ENCODE measurements around the gene WASF2.

Gene WASF2

GRCh38 chr1:27361553-27361952 lies 128.4 kb downstream of the WASF2 start:
- Histone ChIP-seq H3K4me3 (ENCODE audit: low read depth, low read length) (no peak overlapping the region), H3K36me3 (0 out of 2 replicates have a peak, but pooled peaks cover 3% of the 10 kb centered on the region), H3K27ac (no peak overlapping the region), H3K9me3 (ENCODE audit: severe bottlenecking) (no peaks in the 10 kb centered on the region), H3K27me3 (ENCODE audit: insufficient read depth, low read depth, severe bottlenecking) (no peaks in the 10 kb centered on the region)
- TF ChIP-seq CTCF (IDR thresholded peaks at IDR 0.05; ENCODE audit: low read depth, low read length) = no peak
- DNase-seq = no peak

- Histone ChIP-seq H3K27me3 (ENCODE audit: insufficient read depth, low read depth, severe bottlenecking) (no peaks in the 10 kb centered on the region), H3K27ac (no peak overlapping the region), H3K36me3 (0 out of 2 replicates have a peak, but pooled peaks cover 3% of the 10 kb centered on the region), H3K4me3 (ENCODE audit: low read depth, low read length) (no peak overlapping the region), H3K9me3 (ENCODE audit: severe bottlenecking) (no peaks in the 10 kb centered on the region)
- no peak for TF ChIP-seq CTCF (IDR thresholded peaks at IDR 0.05; ENCODE audit: low read depth, low read length)
- no peak for DNase-seq
Observed at GRCh38 chr1:27361044-27361402, 128.9 kb downstream of the WASF2 start.

GRCh38 chr1:27360159-27361043 lies 129.6 kb downstream of the WASF2 start:
- Histone ChIP-seq H3K4me3 (ENCODE audit: low read depth, low read length) (no peak overlapping the region), H3K27ac (no peak overlapping the region), H3K36me3 (0 out of 2 replicates have a peak, but pooled peaks cover 5% of the 10 kb centered on the region), H3K9me3 (ENCODE audit: severe bottlenecking) (no peaks in the 10 kb centered on the region), H3K27me3 (ENCODE audit: insufficient read depth, low read depth, severe bottlenecking) (no peaks in the 10 kb centered on the region)
- DNase-seq = no peak
- TF ChIP-seq CTCF (IDR thresholded peaks at IDR 0.05; ENCODE audit: low read depth, low read length) = no peak

- no peak for TF ChIP-seq CTCF (IDR thresholded peaks at IDR 0.05; ENCODE audit: low read depth, low read length)
- H3K36me3 ChIP-seq = 0 out of 2 replicates have a peak, but pooled peaks cover 9% of the 10 kb centered on the region
- no peaks in the 10 kb centered on the region for H3K9me3 ChIP-seq (ENCODE audit: severe bottlenecking)
- H3K4me3 ChIP-seq (ENCODE audit: low read depth, low read length) = no peak overlapping the region
- H3K27me3 ChIP-seq (ENCODE audit: insufficient read depth, low read depth, severe bottlenecking) = no peaks in the 10 kb centered on the region
- DNase-seq = no peak
- no peak overlapping the region for H3K27ac ChIP-seq
Observed at GRCh38 chr1:27359822-27360158, 130.2 kb downstream of the WASF2 start.

GRCh38 chr1:27358928-27359313 lies 131.0 kb downstream of the WASF2 start:
- Histone ChIP-seq H3K36me3 (0 out of 2 replicates have a peak, but pooled peaks cover 6% of the 10 kb centered on the region), H3K27me3 (ENCODE audit: insufficient read depth, low read depth, severe bottlenecking) (no peaks in the 10 kb centered on the region), H3K27ac (no peak overlapping the region), H3K4me3 (ENCODE audit: low read depth, low read length) (no peak overlapping the region), H3K9me3 (ENCODE audit: severe bottlenecking) (no peaks in the 10 kb centered on the region)
- TF ChIP-seq CTCF (IDR thresholded peaks at IDR 0.05; ENCODE audit: low read depth, low read length) = no peak
- DNase-seq = no peak

Data from WERI-Rb-1 (cell line).